GOT3 (cell line): ENCODE measurements around the gene SNX10.

Experiments
- DNase-seq: peaks from one replicate; lab custom pipeline; 2025; ENCODE audit warnings: mixed read lengths; lab: John Stamatoyannopoulos, UW

SNX10 gene

GRCh38 chr7:26298472-26299058 lies 6.9 kb downstream of the SNX10 start:
- no peak for DNase-seq

- DNase-seq, result no peak
Observed at GRCh38 chr7:26305090-26305868, 13.6 kb downstream of the SNX10 start.

GRCh38 chr7:26305869-26306665 lies 14.4 kb downstream of the SNX10 start:
- no peak for DNase-seq

GRCh38 chr7:26306790-26307189 lies 15.1 kb downstream of the SNX10 start:
- DNase-seq, result no peak

GRCh38 chr7:26307226-26307625 lies 15.6 kb downstream of the SNX10 start:
- DNase-seq, result no peak

GRCh38 chr7:26307791-26308190 lies 16.1 kb downstream of the SNX10 start:
- DNase-seq, result no peak

GRCh38 chr7:26308551-26308950 lies 16.9 kb downstream of the SNX10 start:
- no peak for DNase-seq

- DNase-seq, result no peak
Observed at GRCh38 chr7:26309089-26309488, 17.4 kb downstream of the SNX10 start.

- no peak for DNase-seq
Observed at GRCh38 chr7:26311798-26312197, 20.1 kb downstream of the SNX10 start.

- no peak for DNase-seq
Observed at GRCh38 chr7:26317211-26317610, 25.5 kb downstream of the SNX10 start.

- no peak for DNase-seq
Observed at GRCh38 chr7:26318921-26319320, 27.3 kb downstream of the SNX10 start.

- no peak for DNase-seq
Observed at GRCh38 chr7:26319636-26320035, 28.0 kb downstream of the SNX10 start.

GRCh38 chr7:26320878-26321277 lies 29.2 kb downstream of the SNX10 start:
- DNase-seq, result no peak

- no peak for DNase-seq
Observed at GRCh38 chr7:26321435-26321834, 29.8 kb downstream of the SNX10 start.

- DNase-seq, result no peak
Observed at GRCh38 chr7:26326211-26326610, 34.5 kb downstream of the SNX10 start.

GRCh38 chr7:26328498-26329390 lies 37.1 kb downstream of the SNX10 start:
- DNase-seq, result no peak

- DNase-seq, result no peak
Observed at GRCh38 chr7:26329520-26330255, 38.0 kb downstream of the SNX10 start.

- DNase-seq, result no peak
Observed at GRCh38 chr7:26331113-26331512, 39.5 kb downstream of the SNX10 start.

GRCh38 chr7:26331789-26332188 lies 40.1 kb downstream of the SNX10 start:
- no peak for DNase-seq

- no peak for DNase-seq
Observed at GRCh38 chr7:26332698-26333097, 41.0 kb downstream of the SNX10 start.

- DNase-seq, result no peak
Observed at GRCh38 chr7:26334166-26334859, 42.7 kb downstream of the SNX10 start.
